Measurements from ENCODE around the gene OR2H2.

Gene OR2H2

GRCh38 chr6:29630315-29630714, 45.4 kb downstream of the OR2H2 start:
- no peak for ATAC-seq (ENCODE audit: low read depth)
- H3K27ac Mint-ChIP-seq, result no peak overlapping the region
- peaks cover 51% of the 10 kb centered on the region for H3K4me1 Mint-ChIP-seq

GRCh38 chr6:29631209-29631810, 46.4 kb downstream of the OR2H2 start:
- Mint-ChIP-seq H3K27me3 (no peaks in the 10 kb centered on the region), H3K36me3 (peaks cover 2% of the 10 kb centered on the region), H3K4me1 (peaks cover 53% of the 10 kb centered on the region), H3K27ac (peak overlapping the region; percentile 26), H3K4me3 (peak overlapping the region; percentile 91), H3K9me3 (no peaks in the 10 kb centered on the region)
- DNase-seq (ENCODE audit: low spot score in 2 of 2), result no peak
- no peak for ATAC-seq (ENCODE audit: low read depth)

More at GRCh38 chr6:29630315-29630714, 45.4 kb downstream of the OR2H2 start:
- Mint-ChIP-seq H3K4me3 (no peak overlapping the region), H3K36me3 (peaks cover 2% of the 10 kb centered on the region), H3K27me3 (no peaks in the 10 kb centered on the region), H3K9me3 (no peaks in the 10 kb centered on the region)
- no peak for DNase-seq (ENCODE audit: low spot score in 2 of 2)

- H3K27ac Mint-ChIP-seq, result peak overlapping the region; percentile 76
- ATAC-seq (ENCODE audit: low read depth) (peak; percentile 64), DNase-seq (ENCODE audit: low spot score in 2 of 2) (peak; percentile 57 to 64)
- peak overlapping the region; percentile 91 for H3K4me3 Mint-ChIP-seq
- H3K4me1 Mint-ChIP-seq, result peaks cover 49% of the 10 kb centered on the region
- peaks cover 2% of the 10 kb centered on the region for H3K36me3 Mint-ChIP-seq
- no peaks in the 10 kb centered on the region for H3K9me3 Mint-ChIP-seq
- H3K27me3 Mint-ChIP-seq, result no peaks in the 10 kb centered on the region
Measured at GRCh38 chr6:29631860-29632731, 47.2 kb downstream of the OR2H2 start.

GRCh38 chr6:29632789-29633533, 48.0 kb downstream of the OR2H2 start, which contains the start of gene GABBR1:
Gene GABBR1, minus strand, starts transcription at chr6:29633183. Its CDS starts 798 bp downstream, at chr6:29632385.
- DNase-seq (ENCODE audit: low spot score in 2 of 2), result peak; percentile 57 to 64
- ATAC-seq (ENCODE audit: low read depth), result peak; percentile 72
- peaks cover 52% of the 10 kb centered on the region for H3K4me1 Mint-ChIP-seq
- peaks cover 2% of the 10 kb centered on the region for H3K36me3 Mint-ChIP-seq
- H3K4me3 Mint-ChIP-seq, result peak within 1 kb of the TSS; percentile 91
- H3K27me3 Mint-ChIP-seq, result no peaks in the 10 kb centered on the region
- H3K9me3 Mint-ChIP-seq, result no peaks in the 10 kb centered on the region
- H3K27ac Mint-ChIP-seq, result peak within 1 kb of the TSS; percentile 76

GRCh38 chr6:29633534-29633905, 48.6 kb downstream of the OR2H2 start:
- H3K36me3 Mint-ChIP-seq, result peaks cover 2% of the 10 kb centered on the region
- peaks cover 48% of the 10 kb centered on the region for H3K4me1 Mint-ChIP-seq
- peak overlapping the region; percentile 91 for H3K4me3 Mint-ChIP-seq
- peak overlapping the region; percentile 76 for H3K27ac Mint-ChIP-seq
- ATAC-seq (ENCODE audit: low read depth), result no peak
- no peak for DNase-seq (ENCODE audit: low spot score in 2 of 2)
- H3K27me3 Mint-ChIP-seq, result no peaks in the 10 kb centered on the region
- H3K9me3 Mint-ChIP-seq, result no peaks in the 10 kb centered on the region

- DNase-seq (ENCODE audit: low spot score in 2 of 2) (no peak), ATAC-seq (ENCODE audit: low read depth) (no peak)
- H3K4me3 Mint-ChIP-seq, result no peak overlapping the region
- H3K36me3 Mint-ChIP-seq, result no peaks in the 10 kb centered on the region
- H3K27ac Mint-ChIP-seq, result no peak overlapping the region
- H3K4me1 Mint-ChIP-seq, result peaks cover 30% of the 10 kb centered on the region
- H3K27me3 Mint-ChIP-seq, result no peaks in the 10 kb centered on the region
- no peaks in the 10 kb centered on the region for H3K9me3 Mint-ChIP-seq
Measured at GRCh38 chr6:29637247-29637646, 52.3 kb downstream of the OR2H2 start.

Measured in memory B cell (primary cell).